Nephron progenitor cell (in vitro differentiated cells): ENCODE results near the gene KCNJ14.

Experiments
- DNase-seq: peaks from one replicate; pipeline ENCODE4 v3.0.0; 2021
- H3K27ac Mint-ChIP-seq: 2 replicates; pipeline ENCODE4 v1.8.0; 2021; ENCODE audit warnings: mild to moderate bottlenecking, moderate library complexity, mixed read lengths
- H3K27me3 Mint-ChIP-seq: 2 replicates; pipeline ENCODE4 v1.8.0; 2021; ENCODE audit warnings: mild to moderate bottlenecking, low read depth, mixed read lengths; ENCODE audit not compliant: poor library complexity
- H3K36me3 Mint-ChIP-seq: 2 replicates; pipeline ENCODE4 v1.8.0; 2021; ENCODE audit warnings: low read depth, mixed read lengths
- H3K4me1 Mint-ChIP-seq: 2 replicates; pipeline ENCODE4 v1.8.0; 2021; ENCODE audit warnings: mixed read lengths
- H3K4me3 Mint-ChIP-seq: 2 replicates; pipeline ENCODE4 v1.8.0; 2021; ENCODE audit warnings: mild to moderate bottlenecking, moderate library complexity, mixed read lengths
- H3K9me3 Mint-ChIP-seq: 2 replicates; pipeline ENCODE4 v1.8.0; 2021; ENCODE audit warnings: mild to moderate bottlenecking, moderate library complexity, mixed read lengths
- CTCF ChIP-seq: fragments of 200-600 bp; sonication (generic); IDR thresholded peaks from 2 replicates; pipeline ENCODE4 v1.5.0; 2021; ENCODE audit warnings: antibody characterized with exemption

KCNJ14 gene

GRCh38 chr19:48417421-48417820 lies 38.0 kb upstream of the KCNJ14 start:
- H3K9me3 Mint-ChIP-seq = no peaks in the 10 kb centered on the region
- H3K4me3 Mint-ChIP-seq = peak overlapping the region; percentile 28
- peaks cover 6% of the 10 kb centered on the region for H3K27me3 Mint-ChIP-seq
- H3K27ac Mint-ChIP-seq = peak overlapping the region; percentile 87
- TF ChIP-seq CTCF = no peak
- peaks cover 35% of the 10 kb centered on the region for H3K4me1 Mint-ChIP-seq
- no peak for DNase-seq
- peaks cover 4% of the 10 kb centered on the region for H3K36me3 Mint-ChIP-seq

GRCh38 chr19:48418317-48419064 lies 36.9 kb upstream of the KCNJ14 start:
- peaks cover 33% of the 10 kb centered on the region for H3K4me1 Mint-ChIP-seq
- H3K36me3 Mint-ChIP-seq = peaks cover 9% of the 10 kb centered on the region
- peaks cover 3% of the 10 kb centered on the region for H3K27me3 Mint-ChIP-seq
- no peak overlapping the region for H3K4me3 Mint-ChIP-seq
- no peak for TF ChIP-seq CTCF
- H3K9me3 Mint-ChIP-seq = no peaks in the 10 kb centered on the region
- DNase-seq = no peak
- H3K27ac Mint-ChIP-seq = peak overlapping the region; percentile 96

- peaks cover 11% of the 10 kb centered on the region for H3K36me3 Mint-ChIP-seq
- peak overlapping the region; percentile 68 for H3K4me3 Mint-ChIP-seq
- TF ChIP-seq CTCF = no peak
- H3K27me3 Mint-ChIP-seq = no peaks in the 10 kb centered on the region
- peak; percentile 77 for DNase-seq
- H3K27ac Mint-ChIP-seq = peak overlapping the region; percentile 96
- H3K4me1 Mint-ChIP-seq = peaks cover 27% of the 10 kb centered on the region
- no peaks in the 10 kb centered on the region for H3K9me3 Mint-ChIP-seq
These were observed 36.0 kb upstream of the KCNJ14 start for GRCh38 chr19:48419158-48419920.

GRCh38 chr19:48421548-48421947 lies 33.8 kb upstream of the KCNJ14 start:
- no peak for TF ChIP-seq CTCF
- H3K4me3 Mint-ChIP-seq = no peak overlapping the region
- no peaks in the 10 kb centered on the region for H3K27me3 Mint-ChIP-seq
- no peak overlapping the region for H3K27ac Mint-ChIP-seq
- H3K4me1 Mint-ChIP-seq = peaks cover 35% of the 10 kb centered on the region
- DNase-seq = no peak
- peaks cover 14% of the 10 kb centered on the region for H3K36me3 Mint-ChIP-seq
- H3K9me3 Mint-ChIP-seq = no peaks in the 10 kb centered on the region

- H3K4me3 Mint-ChIP-seq = peak overlapping the region; percentile 23
- peak overlapping the region; percentile 89 for H3K27ac Mint-ChIP-seq
- H3K27me3 Mint-ChIP-seq = peaks cover 3% of the 10 kb centered on the region
- no peak for DNase-seq
- H3K9me3 Mint-ChIP-seq = no peaks in the 10 kb centered on the region
- peaks cover 8% of the 10 kb centered on the region for H3K4me1 Mint-ChIP-seq
- H3K36me3 Mint-ChIP-seq = peaks cover 17% of the 10 kb centered on the region
- no peak for TF ChIP-seq CTCF
These were observed 30.6 kb upstream of the KCNJ14 start for GRCh38 chr19:48424694-48425219.
